Measurements from ENCODE around the gene AVPR2. TPM values are rescaled to one million over a fixed set of nuclear protein-coding genes. Genes with fewer than 3 reads are reported as not detected.

AVPR2 gene
- polyA plus RNA-seq, 1 experiment = not detected

- ChIA-PET POLR2A (no interaction called here), CTCF (no interaction called here)
- no peak for DNase-seq (ENCODE audit: low read depth, low spot score)
- no peaks in the 10 kb centered on the region; the same call in 1 of the 2 replicates for H3K9me3 ChIP-seq (ENCODE audit: control insufficient read depth, insufficient read depth, low read length)
- H3K4me3 ChIP-seq (ENCODE audit: low read depth, low read length) = no peak overlapping the region
- peaks cover 65% of the 10 kb centered on the region for H3K27me3 ChIP-seq (ENCODE audit: control insufficient read depth, insufficient read depth, low read length)
- no peak for TF ChIP-seq CTCF (IDR thresholded peaks at IDR 0.05; ENCODE audit: low read depth, low read length)
- no peak overlapping the region for H3K27ac ChIP-seq (ENCODE audit: low read depth, low read length)
Measured at GRCh38 chrX:153882557-153882956, 21.9 kb upstream of the AVPR2 start.

GRCh38 chrX:153883163-153883843, 21.2 kb upstream of the AVPR2 start:
- CTCF ChIA-PET = no interaction called here
- H3K4me3 ChIP-seq (ENCODE audit: low read depth, low read length) = no peak overlapping the region
- DNase-seq (ENCODE audit: low read depth, low spot score) = no peak
- H3K27me3 ChIP-seq (ENCODE audit: control insufficient read depth, insufficient read depth, low read length) = peaks cover 58% of the 10 kb centered on the region
- POLR2A ChIA-PET = no interaction called here
- no peak overlapping the region for H3K27ac ChIP-seq (ENCODE audit: low read depth, low read length)
- no peaks in the 10 kb centered on the region; the same call in 1 of the 2 replicates for H3K9me3 ChIP-seq (ENCODE audit: control insufficient read depth, insufficient read depth, low read length)
- no peak for TF ChIP-seq CTCF (IDR thresholded peaks at IDR 0.05; ENCODE audit: low read depth, low read length)

- Histone ChIP-seq H3K27ac (ENCODE audit: low read depth, low read length) (no peak overlapping the region), H3K4me3 (ENCODE audit: low read depth, low read length) (no peak overlapping the region), H3K9me3 (ENCODE audit: control insufficient read depth, insufficient read depth, low read length) (no peaks in the 10 kb centered on the region; the same call in 1 of the 2 replicates), H3K27me3 (ENCODE audit: control insufficient read depth, insufficient read depth, low read length) (peaks cover 53% of the 10 kb centered on the region)
- CTCF ChIA-PET = no interaction called here
- no peak for TF ChIP-seq CTCF (IDR thresholded peaks at IDR 0.05; ENCODE audit: low read depth, low read length)
- DNase-seq (ENCODE audit: low read depth, low spot score) = no peak
- POLR2A ChIA-PET = no interaction called here
Measured at GRCh38 chrX:153884136-153884535, 20.3 kb upstream of the AVPR2 start.

- no peak for DNase-seq (ENCODE audit: low read depth, low spot score)
- POLR2A ChIA-PET = no interaction called here
- Histone ChIP-seq H3K9me3 (ENCODE audit: control insufficient read depth, insufficient read depth, low read length) (no peaks in the 10 kb centered on the region; the same call in 1 of the 2 replicates), H3K27ac (ENCODE audit: low read depth, low read length) (no peak overlapping the region), H3K27me3 (ENCODE audit: control insufficient read depth, insufficient read depth, low read length) (peaks cover 49% of the 10 kb centered on the region), H3K4me3 (ENCODE audit: low read depth, low read length) (no peak overlapping the region)
- no peak for TF ChIP-seq CTCF (IDR thresholded peaks at IDR 0.05; ENCODE audit: low read depth, low read length)
- CTCF ChIA-PET = no interaction called here
Measured at GRCh38 chrX:153884590-153884989, 19.9 kb upstream of the AVPR2 start.

- no peak for TF ChIP-seq CTCF (IDR thresholded peaks at IDR 0.05; ENCODE audit: low read depth, low read length)
- CTCF ChIA-PET = no interaction called here
- H3K4me3 ChIP-seq (ENCODE audit: low read depth, low read length) = no peak overlapping the region
Measured at GRCh38 chrX:153885208-153885787, 19.2 kb upstream of the AVPR2 start.

More at GRCh38 chrX:153885208-153885787, 19.2 kb upstream of the AVPR2 start:
- DNase-seq (ENCODE audit: low read depth, low spot score) = no peak
- no peaks in the 10 kb centered on the region; the same call in 1 of the 2 replicates for H3K9me3 ChIP-seq (ENCODE audit: control insufficient read depth, insufficient read depth, low read length)
- no peak overlapping the region for H3K27ac ChIP-seq (ENCODE audit: low read depth, low read length)
- POLR2A ChIA-PET = no interaction called here
- peaks cover 46% of the 10 kb centered on the region for H3K27me3 ChIP-seq (ENCODE audit: control insufficient read depth, insufficient read depth, low read length)

All from AG04450 (cell line).